ENCODE data around the gene SMPD2. TPM values are rescaled to one million over a fixed set of nuclear protein-coding genes. Genes with fewer than 3 reads are reported as not detected.

The SMPD2 gene
- total RNA-seq, 1 donor from 2014 or later = 13.1 TPM

GRCh38 chr6:109447087-109447486 lies 6.6 kb downstream of the SMPD2 start:
- DNase-seq = no peak

GRCh38 chr6:109447878-109448555 lies 7.5 kb downstream of the SMPD2 start:
- no peak for DNase-seq

- DNase-seq = no peak
These were observed 8.1 kb downstream of the SMPD2 start for GRCh38 chr6:109448615-109449014.

- DNase-seq = no peak
These were observed 8.7 kb downstream of the SMPD2 start for GRCh38 chr6:109449064-109449794.

DNA sequence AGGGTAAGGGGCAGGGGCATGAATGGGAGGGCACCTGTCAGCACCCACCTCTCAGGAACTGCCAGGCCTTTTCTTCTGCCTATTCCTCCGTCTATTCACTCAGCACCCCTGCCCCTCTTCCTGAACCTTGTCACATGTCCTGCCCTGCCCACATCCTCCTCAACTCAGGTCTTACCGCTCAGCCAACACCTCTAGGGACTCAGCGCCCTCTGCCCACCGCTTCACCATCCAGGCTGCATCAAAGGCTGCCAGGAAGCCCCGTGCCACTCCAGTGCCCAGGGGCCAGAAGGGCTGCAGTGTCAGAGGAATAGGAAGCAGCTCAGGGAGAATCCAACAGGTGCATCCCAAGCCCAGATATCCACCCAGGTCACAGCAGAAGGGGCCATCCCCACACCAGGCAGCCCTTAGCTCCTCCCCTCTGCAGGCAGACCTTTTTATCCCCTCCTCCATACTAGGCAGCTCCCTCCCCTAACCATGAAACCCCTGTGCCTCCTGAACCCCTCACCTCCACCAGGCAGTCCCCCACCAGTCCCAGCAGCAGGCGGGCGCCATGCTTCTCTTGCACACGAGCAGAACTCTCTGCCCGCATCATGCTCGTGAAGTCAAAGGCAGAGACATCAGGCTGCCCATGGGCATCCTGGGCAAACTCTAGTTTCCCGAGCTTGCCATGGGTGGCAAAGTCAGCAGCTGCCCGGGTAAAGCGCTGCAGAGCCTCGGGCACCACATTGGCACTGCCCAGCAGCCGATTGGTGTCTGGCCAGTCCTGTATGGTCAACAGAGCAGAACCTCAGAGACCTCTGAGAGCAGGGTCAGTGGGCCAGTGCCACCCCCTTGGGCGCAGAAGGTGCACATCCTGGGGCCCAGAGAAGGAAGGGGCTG lies 9.5 kb downstream of the SMPD2 start:
- no peak for DNase-seq

GRCh38 chr6:109450801-109451200 lies 10.3 kb downstream of the SMPD2 start:
- no peak for DNase-seq

DNA sequence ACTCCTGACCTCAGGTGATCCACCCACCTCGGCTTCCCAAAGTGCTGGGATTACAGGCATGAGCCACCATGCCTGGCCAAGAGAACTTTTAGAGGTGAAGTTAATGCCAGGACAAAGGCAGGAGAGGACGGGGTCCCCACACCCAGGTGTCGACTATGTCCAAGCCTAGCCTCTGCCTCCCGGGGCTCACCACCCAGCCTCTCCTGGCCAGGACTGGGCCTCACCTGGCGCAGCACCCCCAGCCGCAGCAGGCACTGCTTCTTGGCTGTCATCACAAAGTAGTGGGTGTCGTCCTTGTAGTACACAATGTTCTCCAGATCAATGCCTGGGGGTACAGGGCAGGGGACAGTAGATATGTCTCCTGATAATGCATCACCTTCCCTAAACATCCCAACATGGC lies 10.9 kb downstream of the SMPD2 start:
- no peak for DNase-seq

GRCh38 chr6:109452181-109452580 lies 11.7 kb downstream of the SMPD2 start:
- no peak for DNase-seq

DNA sequence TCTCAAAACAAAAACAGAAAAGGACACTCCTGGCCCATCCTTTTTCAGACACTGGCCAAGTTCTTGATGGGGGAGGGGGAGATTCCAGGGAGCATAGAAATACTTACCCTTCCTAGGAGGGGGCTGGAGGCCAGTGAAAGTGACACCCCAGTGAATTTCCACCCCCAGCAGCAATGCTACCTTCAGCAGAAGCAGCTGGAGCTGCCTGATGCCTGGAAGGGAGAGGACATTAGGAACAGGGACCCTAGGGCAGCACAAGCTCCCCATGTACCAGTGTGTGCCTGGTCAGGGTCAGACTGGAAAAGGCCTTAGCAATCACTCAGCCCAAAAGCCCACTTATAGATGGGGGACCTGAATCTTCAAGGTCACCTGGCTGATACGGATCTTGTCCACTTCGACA lies 12.6 kb downstream of the SMPD2 start:
- no peak for DNase-seq

DNA sequence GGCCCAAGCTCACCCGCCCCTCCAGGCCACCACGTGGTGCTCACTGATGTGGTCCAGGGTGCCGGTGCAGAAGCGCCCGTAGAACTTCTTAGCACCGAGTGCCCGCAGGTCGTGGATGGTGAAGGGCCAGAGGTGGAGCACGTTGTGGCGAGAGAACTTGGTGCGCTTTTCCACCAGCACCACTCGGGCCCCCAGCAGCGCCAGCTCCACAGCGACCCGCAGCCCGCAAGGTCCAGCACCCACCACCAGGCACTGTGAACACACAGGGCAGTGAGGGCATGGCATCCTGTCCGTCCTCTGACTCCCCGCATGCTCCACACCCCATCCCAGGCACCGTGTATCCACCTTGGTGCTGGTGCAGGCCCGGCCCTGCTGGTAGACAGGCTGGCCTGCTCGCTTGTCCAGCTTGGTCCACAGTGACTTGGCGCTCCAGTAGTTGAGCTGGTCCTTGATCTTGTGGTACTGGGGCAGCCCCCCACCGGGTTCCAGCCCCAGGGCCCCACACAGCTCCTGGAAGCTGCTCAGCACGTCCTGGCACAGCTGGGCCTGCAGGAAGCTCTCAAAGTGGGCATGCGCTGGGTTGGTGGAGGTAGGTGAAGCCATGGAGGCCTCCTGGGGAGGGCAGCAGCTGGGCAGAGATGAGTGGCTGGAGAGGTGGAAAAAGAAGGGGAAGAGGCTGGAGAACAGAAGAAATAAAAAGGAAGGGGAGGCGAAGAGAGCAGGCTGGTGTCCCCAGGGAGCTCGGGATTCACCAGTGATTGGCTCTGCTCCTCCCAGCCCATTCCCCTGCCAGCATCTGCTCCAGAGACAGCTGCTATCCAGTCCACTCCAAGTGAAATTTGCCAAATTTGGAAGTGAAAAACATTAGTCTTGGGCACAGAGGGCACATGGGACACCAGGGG lies 13.3 kb downstream of the SMPD2 start:
- peak; percentile 13 for DNase-seq

GRCh38 chr6:109454496-109455436 lies 14.2 kb downstream of the SMPD2 start:
- DNase-seq = peak; percentile 4

GRCh38 chr6:109455437-109456110 lies 15.1 kb downstream of the SMPD2 start, which contains the start of gene MICAL1:
MICAL1 (minus strand) TSS chr6:109455772; CDS start chr6:109454196, 1,576 bp downstream.
- DNase-seq = peak; percentile 5

GRCh38 chr6:109456111-109456583 lies 15.6 kb downstream of the SMPD2 start:
- DNase-seq = no peak

GRCh38 chr6:109456710-109457561 lies 16.4 kb downstream of the SMPD2 start:
- DNase-seq = peak; percentile 48

GRCh38 chr6:109457562-109457996 lies 17.1 kb downstream of the SMPD2 start:
- DNase-seq = peak; percentile 54

DNA sequence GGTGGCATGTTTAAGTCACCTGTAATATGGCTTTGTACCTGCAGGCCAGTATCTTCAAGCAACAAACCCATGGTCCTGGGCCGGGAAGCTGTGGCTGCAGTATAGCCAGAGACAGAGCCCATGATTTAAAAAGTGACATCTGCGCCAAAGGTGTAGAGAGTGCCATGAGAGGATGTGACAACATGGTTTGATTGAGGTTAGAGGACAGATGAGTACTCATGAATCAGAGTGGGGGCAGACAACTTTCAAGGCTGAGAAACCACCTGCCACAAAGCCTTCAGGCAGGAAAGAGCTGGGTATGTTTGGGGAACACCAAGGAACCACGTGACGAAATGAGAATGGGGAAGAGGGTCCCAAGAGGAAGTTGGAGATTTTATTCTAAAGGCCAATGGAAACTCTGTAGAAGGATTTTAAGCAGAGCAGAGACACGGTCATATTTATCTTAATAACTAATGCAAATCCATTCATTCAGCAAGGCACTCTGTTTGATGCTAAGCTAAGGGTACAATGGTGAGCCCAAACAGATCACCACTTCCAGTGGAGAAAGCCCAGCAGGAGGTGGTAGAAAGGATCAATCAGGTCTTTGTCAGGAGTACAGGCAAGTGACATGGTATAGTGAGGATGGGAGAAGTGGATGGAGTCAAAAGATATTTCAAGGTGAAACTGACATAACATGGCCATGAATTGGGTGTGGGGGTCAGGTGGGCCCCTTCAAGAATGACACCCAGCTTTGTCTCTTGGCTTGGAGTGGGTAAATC lies 18.4 kb downstream of the SMPD2 start:
- no peak for DNase-seq

DNA sequence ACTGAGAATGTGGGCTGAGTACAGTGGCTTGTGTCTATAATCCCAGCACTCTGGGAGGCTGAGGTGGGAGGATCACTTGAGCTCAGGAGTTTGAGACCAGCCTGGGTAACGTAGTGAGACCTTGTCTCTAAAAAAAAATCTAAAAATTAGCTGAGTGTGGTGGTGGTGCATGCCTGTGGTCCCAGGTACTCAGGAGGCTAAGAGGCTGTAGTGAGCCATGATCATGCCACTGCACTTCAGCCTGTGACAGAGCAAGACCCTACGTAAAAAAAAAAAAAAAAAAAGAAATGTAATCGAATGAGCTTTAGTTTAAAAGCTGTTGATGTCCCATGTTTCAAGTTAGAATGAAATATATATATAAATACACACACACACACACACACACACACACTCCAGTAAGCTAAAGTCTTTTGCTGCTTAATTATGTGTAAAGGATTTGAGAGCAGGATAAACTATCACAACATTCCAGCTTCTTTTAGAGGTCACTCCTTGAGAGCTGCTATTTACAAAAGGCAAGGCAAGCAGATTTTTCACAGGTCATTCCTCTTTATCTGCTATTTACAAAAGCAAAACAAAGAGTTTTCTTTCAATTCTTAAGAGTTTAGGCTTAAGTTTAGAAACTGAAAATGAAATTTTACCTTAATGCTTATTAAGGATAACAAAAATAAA lies 19.8 kb downstream of the SMPD2 start:
- no peak for DNase-seq
